ENCODE results near the gene KDELR3.

Gene KDELR3

GRCh38 chr22:38523029-38523428 lies 55.1 kb downstream of the KDELR3 start:
- no peak for DNase-seq

GRCh38 chr22:38523479-38523878 lies 55.6 kb downstream of the KDELR3 start:
- no peak for DNase-seq

- DNase-seq, result no peak
Measured at GRCh38 chr22:38524429-38524828, 56.5 kb downstream of the KDELR3 start.

GRCh38 chr22:38531251-38531938 lies 63.5 kb downstream of the KDELR3 start:
- DNase-seq, result no peak
